ENCODE results near the gene SGPP2.
"Not testable (repeated sequence)": the region's sequence is repeated elsewhere in the genome, so short reads cannot be mapped to it uniquely, and the experiment has no call there.

Gene SGPP2

GRCh38 chr2:222424276-222424728 is at the start of gene SGPP2:
SGPP2 (plus strand) TSS chr2:222424543; CDS start chr2:222424603, 60 bp downstream.
- DNase-seq, result no peak
- in situ Hi-C loops (cut with HindIII; ENCODE audit: low pct_ligation_motif_present, low pct_unique_long_range_greater_than_20kb, low sequenced_read_pairs), result no loop called here

DNA sequence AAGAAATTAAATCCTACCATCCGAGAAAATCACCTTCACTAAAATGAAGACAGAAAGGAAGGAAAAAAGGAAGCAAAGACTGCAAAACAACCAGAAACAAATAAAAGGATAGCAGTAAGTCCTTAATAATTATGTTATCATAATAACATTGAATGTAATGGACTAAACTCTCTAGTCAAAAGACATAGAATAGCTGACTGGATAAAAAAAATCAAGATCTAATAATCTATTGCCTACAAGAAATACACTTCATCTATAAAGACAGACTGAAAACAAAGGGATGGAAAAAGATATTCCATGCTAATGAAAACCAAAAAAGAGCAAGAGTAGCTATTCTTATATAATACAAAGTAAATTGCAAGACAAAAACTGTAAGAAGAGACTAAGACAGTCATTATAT is 48.5 kb upstream of the SGPP2 start:
- in situ Hi-C loops (cut with HindIII; ENCODE audit: low pct_ligation_motif_present, low pct_unique_long_range_greater_than_20kb, low sequenced_read_pairs), result no loop called here
- DNase-seq, result no peak

DNA sequence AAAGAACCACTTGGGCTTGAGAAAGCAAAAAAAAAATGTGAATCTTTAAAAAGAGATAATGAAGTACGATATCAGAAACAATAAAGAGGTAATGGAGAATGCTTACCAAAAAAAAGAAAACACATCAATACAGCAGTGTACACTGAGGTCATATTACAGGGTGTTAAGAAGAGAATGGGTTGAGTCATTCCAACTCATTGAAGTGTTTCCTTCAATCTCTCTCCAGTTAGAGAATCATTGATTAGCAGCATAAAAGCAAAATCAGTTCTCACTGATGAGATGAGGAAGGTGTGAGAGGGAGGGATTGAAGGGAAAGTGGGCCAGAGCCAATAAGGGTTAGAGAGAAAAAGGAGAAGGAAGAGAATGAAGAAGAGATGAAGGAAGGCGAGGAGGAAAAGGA is 43.9 kb upstream of the SGPP2 start:
- no peak for DNase-seq
- in situ Hi-C loops (cut with HindIII; ENCODE audit: low pct_ligation_motif_present, low pct_unique_long_range_greater_than_20kb, low sequenced_read_pairs), result no loop called here

- in situ Hi-C loops (cut with HindIII; ENCODE audit: low pct_ligation_motif_present, low pct_unique_long_range_greater_than_20kb, low sequenced_read_pairs), result no loop called here
- DNase-seq, result no peak
Observed at GRCh38 chr2:222381566-222381965, 42.8 kb upstream of the SGPP2 start.

GRCh38 chr2:222383255-222383654 is 41.1 kb upstream of the SGPP2 start:
- no peak for DNase-seq
- in situ Hi-C loops (cut with HindIII; ENCODE audit: low pct_ligation_motif_present, low pct_unique_long_range_greater_than_20kb, low sequenced_read_pairs), result no loop called here

- DNase-seq, result no peak
- in situ Hi-C loops (cut with HindIII; ENCODE audit: low pct_ligation_motif_present, low pct_unique_long_range_greater_than_20kb, low sequenced_read_pairs), result no loop called here
Observed at GRCh38 chr2:222391743-222392285, 32.5 kb upstream of the SGPP2 start.

DNA sequence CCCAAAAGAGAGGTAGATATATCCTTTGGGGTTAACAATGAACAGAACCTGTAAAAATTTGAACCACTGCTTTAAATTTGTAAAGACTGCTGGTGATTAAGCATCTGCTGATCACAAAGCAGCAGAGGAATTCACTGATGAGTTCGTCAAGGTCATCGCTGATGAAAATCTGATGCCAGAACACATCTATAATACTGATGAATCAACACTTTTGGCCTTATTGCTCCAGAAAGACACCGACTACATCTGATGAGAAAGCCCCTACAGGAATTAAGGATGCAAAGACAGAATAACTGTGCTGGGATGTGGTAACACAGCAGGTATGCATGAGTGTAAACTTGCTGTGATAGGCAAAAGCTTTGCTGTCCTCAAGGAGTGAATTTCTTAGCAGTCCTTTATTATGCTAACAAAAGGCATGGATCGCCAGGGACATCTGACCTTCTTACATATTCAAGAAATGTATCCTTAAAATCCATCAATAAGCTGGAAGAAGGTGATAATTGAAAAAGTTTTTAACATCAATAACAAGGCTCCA is 30.5 kb upstream of the SGPP2 start:
- in situ Hi-C loops (cut with HindIII; ENCODE audit: low pct_ligation_motif_present, low pct_unique_long_range_greater_than_20kb, low sequenced_read_pairs), result no loop called here
- no peak for DNase-seq

DNA sequence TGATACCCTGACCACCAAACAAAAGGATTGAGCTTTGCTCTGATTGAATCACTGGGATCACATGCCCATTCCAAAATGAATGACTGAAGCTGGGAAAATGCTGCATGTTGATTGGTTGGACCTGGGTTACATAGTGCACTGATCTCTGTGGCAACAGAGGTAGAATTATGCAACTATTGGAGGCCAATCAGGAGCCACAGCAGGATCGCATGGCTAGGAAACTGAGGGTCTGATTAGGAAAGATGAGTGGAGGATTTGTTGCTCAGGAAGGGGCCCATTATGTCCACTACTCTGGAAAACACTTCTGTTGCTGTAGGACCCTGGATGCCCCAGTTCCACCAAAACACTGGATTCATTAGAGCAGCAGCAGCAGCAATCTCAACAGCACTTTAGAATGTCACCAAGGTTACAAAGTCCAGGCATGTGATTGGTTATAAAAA is 25.9 kb upstream of the SGPP2 start:
- in situ Hi-C loops (cut with HindIII; ENCODE audit: low pct_ligation_motif_present, low pct_unique_long_range_greater_than_20kb, low sequenced_read_pairs), result no loop called here
- no peak for DNase-seq

GRCh38 chr2:222399038-222399783 is 25.1 kb upstream of the SGPP2 start:
- DNase-seq, result no peak
- in situ Hi-C loops (cut with HindIII; ENCODE audit: low pct_ligation_motif_present, low pct_unique_long_range_greater_than_20kb, low sequenced_read_pairs), result no loop called here

GRCh38 chr2:222404151-222404905 is 20.0 kb upstream of the SGPP2 start:
- DNase-seq, result no peak
- in situ Hi-C loops (cut with HindIII; ENCODE audit: low pct_ligation_motif_present, low pct_unique_long_range_greater_than_20kb, low sequenced_read_pairs), result no loop called here

GRCh38 chr2:222408684-222409083 is 15.7 kb upstream of the SGPP2 start:
- in situ Hi-C loops (cut with HindIII; ENCODE audit: low pct_ligation_motif_present, low pct_unique_long_range_greater_than_20kb, low sequenced_read_pairs), result no loop called here
- no peak for DNase-seq

- DNase-seq, result no peak
- in situ Hi-C loops (cut with HindIII; ENCODE audit: low pct_ligation_motif_present, low pct_unique_long_range_greater_than_20kb, low sequenced_read_pairs), result no loop called here
Observed at GRCh38 chr2:222410534-222410933, 13.8 kb upstream of the SGPP2 start.

- DNase-seq; in situ Hi-C loops (cut with HindIII; ENCODE audit: low pct_ligation_motif_present, low pct_unique_long_range_greater_than_20kb, low sequenced_read_pairs): not testable (repeated sequence)
Observed at GRCh38 chr2:222412334-222412733, 12.0 kb upstream of the SGPP2 start.

GRCh38 chr2:222413295-222413911 is 10.9 kb upstream of the SGPP2 start:
- DNase-seq, result no peak
- in situ Hi-C loops (cut with HindIII; ENCODE audit: low pct_ligation_motif_present, low pct_unique_long_range_greater_than_20kb, low sequenced_read_pairs), result no loop called here

DNA sequence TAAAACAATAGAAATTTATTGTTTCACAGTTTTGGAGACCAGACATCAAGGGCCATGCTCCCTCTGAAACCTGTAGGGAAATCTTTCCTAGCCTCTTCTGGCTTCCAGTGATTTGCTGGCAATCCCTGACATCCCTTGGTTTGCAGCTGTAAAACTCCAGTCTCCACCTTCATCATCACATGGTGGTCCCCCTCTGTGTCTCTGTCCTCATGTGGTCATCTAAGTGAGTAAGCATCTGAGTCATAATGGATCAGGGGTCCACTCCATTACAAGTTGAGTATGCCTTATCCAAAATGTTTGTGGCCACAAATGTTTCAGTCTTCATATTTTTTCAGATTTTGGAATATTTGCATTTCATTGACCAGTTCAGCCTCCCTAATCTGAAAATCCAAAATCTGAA is 5.6 kb upstream of the SGPP2 start:
- in situ Hi-C loops (cut with HindIII; ENCODE audit: low pct_ligation_motif_present, low pct_unique_long_range_greater_than_20kb, low sequenced_read_pairs), result no loop called here
- no peak for DNase-seq

DNA sequence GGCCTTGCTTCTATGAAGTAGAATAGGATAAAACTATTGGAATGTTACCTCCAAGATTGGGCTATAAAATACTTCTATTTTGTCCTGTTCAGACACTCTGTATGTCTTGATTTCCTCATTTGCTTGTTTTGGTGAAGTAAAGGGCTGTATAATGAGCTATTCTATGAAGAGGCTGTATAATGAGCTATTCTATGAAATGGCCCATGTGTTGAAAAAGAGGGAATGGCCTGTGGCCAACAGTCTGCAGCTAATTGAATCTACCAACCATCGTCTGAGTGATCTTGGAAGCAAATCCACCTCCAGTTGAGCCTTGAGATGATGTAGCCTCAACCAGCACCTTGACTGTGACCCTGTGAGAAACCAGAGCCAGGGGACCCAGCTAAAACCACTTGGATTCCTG is 3.8 kb upstream of the SGPP2 start:
- no peak for DNase-seq
- in situ Hi-C loops (cut with HindIII; ENCODE audit: low pct_ligation_motif_present, low pct_unique_long_range_greater_than_20kb, low sequenced_read_pairs), result no loop called here

DNA sequence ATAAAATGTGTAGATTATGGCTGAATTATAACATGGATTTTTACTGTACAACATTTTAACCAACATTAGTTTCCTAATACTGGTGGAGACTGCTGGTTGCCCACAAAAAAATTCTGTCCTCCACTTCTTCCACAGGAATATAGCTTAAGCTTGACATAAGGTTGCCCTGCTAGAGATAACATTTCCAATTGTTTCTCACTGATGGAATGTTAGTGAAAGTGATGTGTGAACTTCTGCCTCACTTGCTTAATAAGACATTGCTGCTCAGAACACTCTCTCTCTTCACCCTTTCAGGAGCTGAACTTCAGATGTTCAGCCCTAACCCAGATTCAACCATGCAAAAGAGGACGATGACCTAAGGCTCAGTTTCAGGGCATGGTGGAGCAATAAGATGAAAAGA is 2.7 kb upstream of the SGPP2 start:
- no peak for DNase-seq
- in situ Hi-C loops (cut with HindIII; ENCODE audit: low pct_ligation_motif_present, low pct_unique_long_range_greater_than_20kb, low sequenced_read_pairs), result no loop called here

GRCh38 chr2:222423186-222423585 is 1.2 kb upstream of the SGPP2 start:
- in situ Hi-C loops (cut with HindIII; ENCODE audit: low pct_ligation_motif_present, low pct_unique_long_range_greater_than_20kb, low sequenced_read_pairs), result no loop called here

More at GRCh38 chr2:222423186-222423585, 1.2 kb upstream of the SGPP2 start:
- no peak for DNase-seq
